Occipital lobe (tissue), 2 donors: ENCODE measurements around the gene LPAR5. TPM values are rescaled to one million over a fixed set of nuclear protein-coding genes. Genes with fewer than 3 reads are reported as not detected.
A peak's percentile ranks its signal among the peaks of the same experiment; 100 is the strongest.

ENCODE experiments used
- DNase-seq: peaks from one replicate; lab custom pipeline; 2025; lab: John Stamatoyannopoulos, UW
- total RNA-seq: library from RNA; depleted of rRNA; stranded (reverse); fragments of >200 nt; gene quantifications from one replicate; pipeline ENCODE4 v1.2.3, GENCODE V29; 2014

LPAR5 gene
- total RNA-seq, 1 donor from 2014 or later, result 0.62 TPM

DNA sequence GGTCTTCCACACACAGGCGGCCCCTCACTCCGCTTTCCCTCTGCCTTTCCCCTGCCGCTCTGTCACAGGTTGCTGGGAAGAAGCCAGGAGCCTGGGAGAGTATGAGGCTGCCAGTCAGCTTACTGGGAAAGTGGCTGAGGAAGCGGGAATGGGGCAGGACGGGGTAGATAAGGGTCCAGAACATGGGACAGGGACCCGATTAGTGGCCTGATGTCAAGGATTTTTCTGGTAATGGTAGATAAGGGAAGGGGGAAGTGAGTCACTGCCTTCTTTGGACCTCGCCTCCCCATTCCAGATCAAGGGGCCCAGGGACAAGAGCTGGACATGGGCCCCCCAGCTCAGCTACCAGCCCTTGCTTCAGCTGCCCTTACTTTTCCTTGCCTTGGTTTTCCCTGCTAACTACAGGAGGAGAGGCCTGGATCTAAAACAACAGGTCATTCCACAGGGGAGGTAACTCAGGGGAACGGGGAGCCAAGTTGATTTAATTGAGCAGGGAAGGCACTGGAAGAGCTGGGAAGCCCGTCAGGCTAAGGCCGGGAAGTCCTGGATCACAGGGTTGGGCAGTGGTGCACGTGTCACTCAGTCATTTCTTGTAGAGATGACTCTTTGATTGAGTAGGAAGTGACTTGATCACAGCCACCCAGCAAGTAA is 3.5 kb upstream of the LPAR5 start:
- no peak for DNase-seq

DNA sequence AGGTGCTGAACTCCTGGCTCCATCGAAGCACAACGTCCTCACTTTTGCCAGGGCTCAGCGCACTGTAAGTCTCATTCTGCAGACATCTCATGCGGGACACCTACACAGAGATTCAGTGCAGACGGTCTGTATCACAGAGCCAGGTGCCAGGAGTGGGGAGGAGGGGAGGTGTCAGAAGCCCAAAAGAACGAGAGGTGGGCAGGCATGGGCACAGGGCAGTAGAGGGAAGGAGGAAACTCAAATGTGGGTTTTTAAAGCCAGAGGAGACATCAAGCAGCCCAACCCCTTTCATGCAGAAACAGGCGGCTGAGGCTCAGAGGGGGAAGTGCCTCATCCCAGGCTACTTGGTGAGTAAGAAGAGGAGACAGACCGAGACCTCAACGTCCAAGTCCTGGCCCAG is 2.5 kb upstream of the LPAR5 start:
- DNase-seq, result peak; percentile 9

DNA sequence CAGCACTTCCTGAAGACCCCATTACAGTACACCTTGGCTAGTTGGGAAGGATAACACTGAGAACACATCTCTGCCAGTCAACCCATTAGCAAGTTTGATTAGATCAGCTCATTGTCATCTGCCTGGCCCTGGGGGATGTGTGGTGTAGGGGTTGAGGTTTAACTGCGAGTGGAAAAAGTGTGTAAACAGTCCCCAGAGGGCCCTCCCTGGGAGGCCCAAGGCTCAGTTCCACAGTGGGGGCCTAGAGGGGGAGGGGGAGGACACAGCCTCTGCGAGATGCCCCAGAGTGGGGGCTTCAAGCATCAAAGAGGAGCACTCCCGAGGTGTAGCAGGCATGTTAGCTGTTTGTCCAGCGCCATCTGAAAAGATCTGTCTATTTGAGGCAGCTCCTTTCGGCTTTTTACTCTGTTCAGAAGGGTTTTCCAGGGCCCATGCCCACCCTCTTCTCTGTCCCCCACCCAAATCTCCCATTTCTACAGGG is 344 bp downstream of the LPAR5 start:
- DNase-seq, result no peak

DNA sequence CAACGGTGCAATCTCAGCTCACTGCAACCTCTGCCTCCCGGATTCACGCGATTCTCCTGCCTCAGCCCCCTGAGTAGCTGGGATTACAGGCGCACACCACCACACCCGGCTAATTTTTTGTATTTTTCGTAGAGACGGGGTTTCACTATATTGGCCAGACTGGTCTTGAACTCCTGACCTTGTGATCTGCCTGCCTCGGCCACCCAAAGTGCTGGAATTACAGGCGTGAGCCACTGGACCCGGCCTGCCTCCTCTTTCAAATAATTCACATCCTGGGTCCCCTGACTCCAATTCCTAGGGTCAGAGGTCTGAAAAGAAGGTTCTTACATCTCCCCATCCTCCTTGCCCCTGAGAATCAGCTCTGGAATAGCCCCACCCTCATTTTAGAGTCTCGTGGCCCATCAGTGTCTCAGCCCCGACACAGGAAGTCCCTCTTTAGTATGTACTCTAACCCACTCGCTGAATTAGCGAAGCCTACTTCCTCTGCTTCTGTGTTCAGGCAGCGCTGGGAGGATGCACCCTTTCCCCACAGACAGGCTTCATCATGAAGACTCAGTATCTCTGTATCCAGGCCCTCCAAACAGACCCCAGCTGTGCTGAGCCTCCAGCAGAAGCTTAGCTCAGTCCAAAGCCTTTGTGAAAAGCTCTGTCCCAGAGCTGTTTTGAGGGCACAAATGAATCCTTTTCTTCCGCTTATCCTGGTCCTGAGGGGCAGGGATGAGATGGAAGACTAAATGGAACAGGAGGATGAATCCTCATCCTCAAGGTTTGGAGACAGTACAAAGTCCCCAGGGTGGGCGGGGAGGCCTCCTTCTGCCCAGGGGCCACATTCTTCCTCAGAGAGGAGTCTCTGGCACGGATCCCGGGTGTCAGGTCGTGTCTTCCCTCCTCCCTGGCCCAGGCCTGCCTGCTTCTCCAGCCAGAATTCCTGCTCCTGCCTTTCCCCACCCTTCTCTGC is 3.5 kb downstream of the LPAR5 start:
- no peak for DNase-seq

DNA sequence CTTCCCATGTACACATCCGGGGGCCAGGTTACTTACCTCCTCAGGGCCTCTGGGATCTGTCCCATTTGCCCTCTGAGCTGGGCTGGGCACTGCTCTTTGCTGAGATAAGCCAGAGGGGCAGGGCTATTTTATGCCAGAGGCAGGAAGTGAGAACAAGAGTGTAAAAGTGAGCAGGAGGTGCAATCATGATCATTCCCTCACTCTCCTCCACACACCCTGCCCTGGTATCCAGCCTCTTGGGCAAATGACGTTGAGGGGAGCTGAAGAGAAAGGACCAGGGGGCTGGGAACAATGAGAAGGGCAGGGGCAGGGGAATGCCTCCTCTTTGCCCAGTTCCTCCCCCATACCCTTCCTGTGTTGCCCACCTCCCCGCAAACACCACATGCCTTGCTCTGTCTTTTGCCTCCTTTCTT is 4.2 kb downstream of the LPAR5 start:
- no peak for DNase-seq

DNA sequence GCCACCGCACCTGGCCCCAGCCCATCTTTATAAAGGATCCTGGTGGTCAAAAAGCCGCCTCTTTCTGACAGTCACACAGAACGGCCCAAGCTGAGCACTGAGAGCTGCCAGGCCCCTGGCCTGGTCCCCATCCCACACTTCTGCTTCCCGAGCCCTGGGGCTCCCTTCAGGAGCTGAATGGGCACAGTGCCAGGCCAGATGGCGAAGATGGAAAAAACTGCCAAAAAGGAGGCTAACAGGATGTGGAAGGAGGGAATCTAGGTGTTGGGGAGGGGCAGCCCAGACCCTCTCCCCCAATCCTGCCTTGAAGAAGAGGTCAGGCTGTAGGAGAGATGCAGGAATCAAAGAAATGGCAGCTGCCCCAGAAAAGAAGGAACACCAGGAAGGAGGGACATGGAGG is 5.0 kb downstream of the LPAR5 start:
- no peak for DNase-seq

DNA sequence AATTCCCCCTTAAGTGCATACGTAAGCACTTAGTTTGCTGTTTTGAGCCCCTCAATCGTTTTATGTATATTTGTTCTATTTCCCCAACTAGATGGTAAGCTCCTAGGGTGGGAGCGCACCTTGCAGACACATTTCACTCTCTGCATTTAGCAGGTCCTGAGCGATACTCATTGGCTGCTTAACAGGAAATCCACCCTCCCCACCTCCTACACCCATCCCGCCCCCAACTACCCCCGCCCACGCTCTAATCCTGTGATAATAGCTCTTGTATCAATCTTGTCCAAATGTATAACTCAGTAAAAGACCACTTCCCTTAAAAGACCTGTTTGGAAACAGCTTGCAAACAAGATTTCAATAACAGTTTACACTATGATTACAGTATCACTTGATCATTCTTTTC is 8.1 kb downstream of the LPAR5 start:
- no peak for DNase-seq

DNA sequence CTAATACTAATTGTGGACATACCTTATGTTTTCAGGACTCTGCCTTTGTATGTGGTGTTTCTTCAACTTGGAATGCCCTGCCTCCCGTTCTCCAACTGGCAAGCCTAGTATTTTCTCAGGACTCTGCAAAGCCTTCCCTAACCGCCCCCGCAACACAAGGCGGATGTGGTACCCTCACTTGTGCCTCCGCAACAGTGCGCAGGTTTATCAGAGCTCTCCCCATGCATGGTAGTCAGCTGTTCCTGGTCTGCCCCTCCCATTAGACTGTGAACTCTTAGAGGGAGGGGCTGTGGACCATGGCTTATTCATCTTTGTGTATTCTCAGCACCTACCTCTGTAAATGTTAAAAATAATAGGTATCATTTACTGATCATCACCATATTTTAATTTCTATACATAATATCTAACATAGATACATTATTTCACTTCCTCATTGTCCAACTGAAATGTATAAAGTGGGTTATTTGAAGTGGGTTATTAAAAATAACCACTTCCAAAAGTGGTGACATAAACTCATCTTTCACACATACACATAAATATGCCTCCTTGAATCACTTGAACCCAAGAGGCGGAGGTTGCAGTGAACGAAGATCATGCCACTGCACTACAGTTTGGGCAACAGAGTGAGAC is 9.0 kb downstream of the LPAR5 start:
- peak; percentile 30 for DNase-seq

DNA sequence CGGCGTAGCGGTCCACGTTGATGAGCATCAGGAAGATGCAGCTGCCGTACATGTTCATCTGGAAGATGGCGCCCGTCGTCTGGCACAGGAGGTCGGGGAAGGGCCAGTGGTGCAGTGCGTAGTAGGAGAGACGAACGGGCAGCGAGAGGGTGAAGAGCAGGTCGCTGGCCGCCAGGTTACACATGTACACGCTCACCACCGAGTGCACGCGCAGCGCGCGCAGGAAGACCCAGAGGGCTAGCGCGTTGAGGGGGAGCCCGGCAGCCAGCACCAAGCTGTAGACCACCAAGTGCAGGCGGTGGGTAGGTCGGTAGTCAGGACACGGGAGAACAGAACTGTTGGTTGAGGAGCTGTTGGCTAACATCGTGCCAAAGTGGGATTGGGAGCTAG is 14.9 kb downstream of the LPAR5 start:
- no peak for DNase-seq

DNA sequence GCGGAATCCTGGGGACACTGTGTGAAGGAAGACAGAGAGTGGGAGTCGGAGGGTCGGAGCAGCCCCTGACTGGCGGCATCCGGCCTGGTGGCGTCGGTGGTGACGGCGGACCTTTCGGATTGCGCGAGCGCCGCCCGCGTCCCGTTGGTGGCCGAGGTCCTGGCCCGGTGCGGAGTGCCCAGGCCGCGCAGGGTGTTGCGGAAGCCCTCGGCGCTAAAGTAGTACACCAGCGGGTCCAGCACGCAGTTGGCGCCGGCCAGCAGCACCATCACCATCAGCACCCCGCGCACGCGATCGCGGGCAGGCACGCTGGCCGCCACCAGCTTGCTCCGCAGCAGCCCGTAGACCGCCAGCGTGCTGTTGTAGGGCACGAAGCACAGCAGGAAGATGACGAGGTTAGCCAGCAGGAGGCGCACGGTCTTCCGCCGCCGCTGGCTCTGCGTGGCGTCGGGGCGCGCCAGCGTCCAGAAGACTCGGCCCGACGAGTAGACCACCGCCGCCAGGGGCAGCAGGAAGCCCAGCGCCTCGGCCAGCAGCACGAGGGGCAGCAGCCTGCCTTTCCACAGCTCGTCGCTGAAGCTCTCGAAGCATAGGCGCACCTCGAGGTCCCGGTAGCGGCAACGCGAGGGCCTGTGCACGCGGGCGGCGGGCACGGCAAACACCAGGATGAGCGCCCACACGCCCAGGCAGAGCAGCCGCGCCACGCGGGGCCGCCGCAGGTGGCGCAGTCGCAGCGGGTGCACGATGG is 15.4 kb downstream of the LPAR5 start:
- no peak for DNase-seq

DNA sequence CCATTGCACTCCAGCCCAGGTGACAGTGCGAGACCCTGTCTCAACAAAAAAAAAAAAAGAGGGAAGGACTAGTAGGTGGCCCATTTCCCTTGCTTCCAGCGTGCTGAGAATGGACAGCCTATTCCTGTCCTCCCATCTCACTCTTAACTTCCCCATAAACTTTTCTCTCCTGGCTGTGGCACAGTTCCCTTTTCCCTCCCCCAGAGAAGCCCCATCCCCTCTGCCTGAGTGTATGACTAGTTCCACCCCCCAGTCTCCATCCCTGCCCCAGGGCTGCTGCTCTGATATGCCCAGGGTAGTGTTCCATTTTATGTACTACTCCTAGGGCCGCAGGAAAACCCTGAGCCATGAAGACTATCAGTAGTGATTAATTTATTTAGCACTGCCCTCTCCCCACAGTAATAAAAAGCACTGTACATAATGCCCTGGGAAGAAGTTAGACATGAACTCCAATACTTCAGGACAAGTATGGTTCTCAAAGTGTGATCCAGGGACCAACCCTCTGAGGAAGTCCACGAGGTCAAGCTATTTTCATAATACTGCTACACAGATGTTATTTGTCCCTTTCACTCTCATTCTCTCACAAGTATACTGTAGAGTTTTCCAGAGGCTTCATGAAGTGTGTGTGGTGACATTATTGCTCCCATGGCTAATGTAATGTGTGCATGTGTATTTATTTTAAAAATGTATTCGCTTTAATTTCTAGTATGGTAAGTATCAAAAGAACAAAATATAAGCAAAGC is 17.1 kb downstream of the LPAR5 start:
- DNase-seq, result no peak

DNA sequence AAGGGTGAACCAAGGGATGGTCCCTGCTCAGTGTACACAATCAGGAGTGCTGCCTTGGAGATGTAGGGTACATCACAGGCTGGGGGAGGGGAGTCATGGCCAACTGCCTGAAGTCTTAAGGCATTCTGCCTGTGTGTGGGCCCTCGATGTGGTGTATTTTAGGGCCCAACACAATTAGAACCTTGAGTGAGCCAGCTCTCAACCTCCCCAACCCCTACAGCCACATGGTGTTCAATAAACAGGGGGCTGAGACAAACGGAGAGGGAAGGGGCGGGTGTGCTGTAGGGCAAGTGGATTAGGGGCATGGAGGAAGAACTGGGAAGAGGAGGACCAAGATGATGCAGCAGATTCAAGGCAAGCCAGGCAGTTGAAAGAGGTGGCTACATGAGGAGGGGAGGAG is 20.0 kb downstream of the LPAR5 start:
- no peak for DNase-seq

DNA sequence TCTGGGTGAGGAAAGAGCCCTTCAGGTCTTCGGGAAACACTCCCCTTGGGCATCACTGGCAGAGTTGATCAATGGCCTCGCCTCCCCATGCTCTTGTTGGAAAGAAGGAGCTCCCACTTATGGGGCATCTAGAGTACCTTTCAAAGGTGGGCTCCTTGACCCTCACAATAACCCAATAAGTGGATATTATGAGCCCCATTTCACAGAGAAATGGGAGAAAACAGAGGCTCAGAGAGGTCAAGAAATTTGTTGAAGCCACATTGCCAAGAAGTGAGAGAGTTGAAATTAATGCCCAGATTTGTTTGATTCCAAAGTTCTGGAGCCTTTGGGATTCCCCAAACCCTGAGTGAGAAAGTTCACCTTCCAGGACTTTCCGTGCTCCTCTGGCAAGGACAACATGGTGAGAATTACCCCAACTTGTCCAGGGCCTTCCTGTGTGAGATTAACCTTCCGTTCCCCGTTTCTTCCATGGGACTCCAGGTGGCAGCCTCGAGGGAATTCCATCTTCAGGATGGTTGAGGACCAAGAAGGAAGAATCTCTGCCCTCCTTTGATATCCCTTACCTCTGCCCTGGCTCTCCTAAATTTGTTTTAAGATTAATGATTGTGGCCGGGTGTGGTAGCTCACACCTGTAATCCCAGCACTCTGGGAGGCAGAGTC is 21.1 kb downstream of the LPAR5 start:
- DNase-seq, result no peak

DNA sequence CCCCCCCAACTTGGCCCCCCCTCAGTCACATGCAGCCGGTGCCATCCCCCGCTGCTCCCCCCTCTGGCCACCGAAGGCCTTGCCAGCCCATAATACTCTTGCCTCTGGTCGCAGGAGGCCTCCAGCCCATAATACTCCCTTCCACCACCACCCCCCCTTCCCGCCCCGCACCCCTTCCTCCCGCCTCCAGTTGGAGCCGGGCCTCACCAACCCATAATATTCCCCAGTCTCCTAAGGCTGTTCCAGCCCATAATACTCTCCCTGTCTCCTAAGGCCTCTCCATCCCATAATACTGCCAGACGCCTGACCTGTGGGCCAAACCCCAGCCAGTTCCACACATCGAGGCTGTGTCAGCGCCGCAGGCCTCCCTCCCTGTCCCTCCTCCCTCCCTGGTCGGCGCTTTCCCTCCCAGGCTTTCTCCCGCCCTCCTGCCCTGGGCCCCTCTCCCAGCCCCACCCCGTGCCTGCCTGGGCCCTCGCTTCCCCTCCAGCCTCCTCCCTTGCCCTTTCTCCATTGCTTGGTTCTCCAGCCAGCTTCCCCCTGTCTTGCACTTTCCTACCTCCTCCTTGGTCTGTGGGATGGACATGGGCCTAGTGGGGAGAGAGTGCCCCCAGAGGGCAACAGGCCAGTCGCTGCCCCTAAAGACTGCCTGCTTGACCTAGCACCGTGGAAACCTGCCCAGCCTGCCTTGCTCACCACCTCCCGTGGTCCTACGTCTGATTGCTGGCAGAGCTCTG is 21.8 kb downstream of the LPAR5 start:
- peak; percentile 93 for DNase-seq

DNA sequence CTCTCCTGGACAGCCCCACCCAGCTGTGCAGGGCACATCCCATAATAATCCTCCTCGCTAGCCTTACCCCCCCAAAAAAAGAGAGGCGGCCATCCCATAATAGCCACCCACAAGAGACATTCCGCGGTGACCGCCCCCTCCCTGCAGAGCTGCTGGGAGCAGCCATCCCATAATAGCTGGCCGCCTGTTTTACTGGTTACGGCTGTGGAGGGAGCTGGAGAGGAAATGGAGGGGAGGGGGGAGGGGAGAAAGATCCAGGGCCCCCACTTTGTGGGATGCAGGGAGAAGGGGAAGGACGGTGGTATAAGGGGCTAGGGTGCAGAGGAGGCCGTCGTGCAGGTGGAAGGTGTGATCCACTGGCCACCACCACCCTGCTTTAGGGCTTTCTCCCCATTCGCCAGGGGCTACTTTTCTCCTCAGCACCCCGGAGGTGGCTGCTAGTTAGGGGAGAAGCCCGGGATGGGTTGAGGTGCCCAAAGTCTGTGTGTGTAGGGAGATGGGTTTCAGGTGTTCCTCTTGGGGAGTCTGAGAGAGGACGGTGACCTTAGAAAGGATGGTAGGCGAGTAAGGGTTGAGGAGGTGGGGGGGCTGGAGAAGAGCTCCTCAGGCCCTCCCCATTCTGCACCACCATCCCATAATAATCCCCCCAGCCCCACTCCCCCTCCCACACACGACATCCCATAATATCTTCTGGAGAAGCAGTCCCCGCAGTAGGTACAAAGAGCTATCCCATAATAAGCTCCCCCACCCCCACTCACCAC is 22.6 kb downstream of the LPAR5 start:
- DNase-seq, result peak; percentile 74

DNA sequence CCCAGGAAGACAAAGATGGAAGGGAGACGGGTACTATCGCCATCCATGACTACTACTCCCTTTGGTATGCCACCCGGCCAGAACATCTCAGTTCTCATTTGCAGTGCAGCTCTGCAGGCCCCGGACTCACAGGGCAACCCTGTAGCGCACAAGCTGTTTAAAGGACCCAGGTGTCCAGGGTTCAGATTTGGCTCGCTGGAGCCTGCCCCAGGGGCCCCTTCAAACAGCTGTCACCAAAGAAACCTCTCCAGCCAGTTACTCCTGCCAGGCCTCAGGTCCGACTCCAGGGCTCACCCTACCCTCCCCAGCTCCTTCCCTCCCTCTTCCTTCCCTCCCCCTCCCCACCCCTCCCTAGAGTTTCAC is 23.1 kb downstream of the LPAR5 start:
- no peak for DNase-seq

DNA sequence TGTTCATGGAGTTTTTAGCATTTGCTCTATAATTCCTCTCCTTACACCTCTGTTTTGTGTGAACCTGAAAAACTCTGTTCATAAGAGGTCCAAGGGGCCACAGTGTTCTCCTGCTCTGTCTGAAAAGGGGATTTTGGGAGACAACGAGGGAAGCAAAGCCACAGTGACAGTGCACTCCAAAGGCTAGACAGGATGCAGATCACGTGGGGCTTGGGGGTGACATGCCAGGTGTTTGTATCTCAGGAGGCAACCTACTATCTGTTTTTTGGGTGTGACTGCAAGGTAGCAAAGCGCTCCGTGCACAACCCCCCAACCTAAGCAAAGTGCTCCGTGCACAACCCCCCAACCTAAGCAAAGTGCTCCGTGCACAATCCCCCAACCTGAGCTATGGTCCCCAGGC is 23.5 kb downstream of the LPAR5 start:
- no peak for DNase-seq

DNA sequence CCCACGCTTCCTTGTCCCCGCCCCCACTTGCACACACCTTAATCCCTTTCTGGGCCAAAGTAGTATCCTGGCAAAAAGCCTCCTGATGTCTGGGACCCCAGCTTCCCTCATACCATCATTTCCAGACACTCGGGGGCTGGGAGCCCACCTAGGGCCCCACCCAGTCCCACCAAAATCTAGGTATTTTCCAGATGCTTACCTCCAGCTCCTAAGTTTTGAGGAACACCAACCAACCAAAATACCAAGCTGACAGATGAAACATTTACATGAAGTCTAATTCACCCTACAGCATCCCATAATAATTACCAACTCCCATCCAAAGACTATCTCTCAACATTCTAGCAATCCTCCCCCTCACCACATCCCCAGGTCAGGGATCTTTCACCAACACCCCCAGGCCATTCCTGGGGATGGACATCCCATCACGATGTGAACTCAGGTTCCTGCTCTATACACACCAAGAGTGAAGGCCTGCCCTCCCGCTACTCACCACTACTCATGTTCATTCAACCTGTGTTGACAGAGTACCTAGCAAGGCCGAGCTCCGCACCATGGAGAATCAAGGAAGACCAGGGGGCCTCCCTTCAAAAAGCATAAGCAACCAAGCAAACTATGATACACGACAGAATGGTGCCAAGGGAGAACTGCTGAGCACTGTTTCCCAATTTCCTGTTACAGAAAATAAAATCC is 27.0 kb downstream of the LPAR5 start:
- no peak for DNase-seq
